ENCODE results near the gene RELL1.

RELL1 gene

DNA sequence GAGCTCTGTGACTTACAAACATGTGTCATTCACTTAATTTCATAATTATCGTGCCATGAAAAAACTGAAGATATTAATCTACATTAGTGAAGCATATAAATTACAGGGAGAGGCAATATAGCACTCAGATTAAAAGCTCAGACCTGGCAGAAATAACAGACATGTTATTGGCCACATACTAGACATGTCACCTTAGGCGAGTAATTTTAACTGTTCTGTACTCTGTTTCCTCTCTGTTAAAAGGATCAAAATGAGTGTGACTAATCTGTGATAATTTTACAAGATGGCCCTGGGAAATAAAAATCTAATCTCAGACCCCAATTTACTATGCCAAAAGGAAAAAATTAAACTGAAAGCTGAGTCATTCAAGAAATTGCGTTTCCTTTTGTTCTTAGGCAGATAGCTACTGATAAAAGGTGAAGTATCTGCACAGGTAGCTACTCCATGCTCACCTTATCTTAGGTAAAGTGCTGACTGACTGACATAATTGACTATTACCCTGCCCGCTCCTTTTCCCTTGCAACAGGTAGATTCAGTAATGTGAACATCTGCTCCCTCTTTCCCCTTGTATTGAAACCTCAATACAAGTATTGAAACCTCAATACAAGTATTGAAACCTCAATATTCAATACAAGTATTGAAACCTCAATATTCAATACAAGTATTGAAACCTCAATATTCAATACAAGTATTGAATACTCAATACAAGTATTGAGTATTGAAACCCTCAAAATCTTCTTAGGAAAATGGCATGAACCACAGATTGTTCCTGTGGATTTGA is 33.2 kb downstream of the RELL1 start:
- Histone ChIP-seq H3K36me3 (ENCODE audit: control insufficient read depth, low read length) (no peaks in the 10 kb centered on the region), H3K79me2 (ENCODE audit: control insufficient read depth, low read length) (no peaks in the 10 kb centered on the region), H3K27me3 (ENCODE audit: control insufficient read depth, low read length) (no peaks in the 10 kb centered on the region), H3K27ac (ENCODE audit: low read depth, low read length) (no peak overlapping the region), H3K4me1 (ENCODE audit: control insufficient read depth, low read length) (no peaks in the 10 kb centered on the region), H3F3A (ENCODE audit: control insufficient read depth, insufficient read depth) (no peaks in the 10 kb centered on the region), H3K4me3 (ENCODE audit: low read length) (no peak overlapping the region), H3K9me3 (ENCODE audit: control insufficient read depth, insufficient read depth, low read length) (peaks cover 4% of the 10 kb centered on the region; the same call in 1 of the 2 replicates), H3K4me2 (ENCODE audit: low read length) (no peak overlapping the region), H4K20me1 (ENCODE audit: control insufficient read depth, insufficient read depth, low read depth, low read length) (no peaks in the 10 kb centered on the region; the same call in 1 of the 2 replicates), H3K9me2 (replicated peaks; ENCODE audit: control insufficient read depth, low read length) (no peaks in the 10 kb centered on the region)
- TF ChIP-seq EZH2phosphoT487 (IDR thresholded peaks at IDR 0.05; ENCODE audit: borderline replicate concordance, low read length) = no peak
- TF ChIP-seq, protein P1, sequence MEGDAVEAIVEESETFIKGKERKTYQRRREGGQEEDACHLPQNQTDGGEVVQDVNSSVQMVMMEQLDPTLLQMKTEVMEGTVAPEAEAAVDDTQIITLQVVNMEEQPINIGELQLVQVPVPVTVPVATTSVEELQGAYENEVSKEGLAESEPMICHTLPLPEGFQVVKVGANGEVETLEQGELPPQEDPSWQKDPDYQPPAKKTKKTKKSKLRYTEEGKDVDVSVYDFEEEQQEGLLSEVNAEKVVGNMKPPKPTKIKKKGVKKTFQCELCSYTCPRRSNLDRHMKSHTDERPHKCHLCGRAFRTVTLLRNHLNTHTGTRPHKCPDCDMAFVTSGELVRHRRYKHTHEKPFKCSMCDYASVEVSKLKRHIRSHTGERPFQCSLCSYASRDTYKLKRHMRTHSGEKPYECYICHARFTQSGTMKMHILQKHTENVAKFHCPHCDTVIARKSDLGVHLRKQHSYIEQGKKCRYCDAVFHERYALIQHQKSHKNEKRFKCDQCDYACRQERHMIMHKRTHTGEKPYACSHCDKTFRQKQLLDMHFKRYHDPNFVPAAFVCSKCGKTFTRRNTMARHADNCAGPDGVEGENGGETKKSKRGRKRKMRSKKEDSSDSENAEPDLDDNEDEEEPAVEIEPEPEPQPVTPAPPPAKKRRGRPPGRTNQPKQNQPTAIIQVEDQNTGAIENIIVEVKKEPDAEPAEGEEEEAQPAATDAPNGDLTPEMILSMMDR (IDR thresholded peaks at IDR 0.05; ENCODE audit: low read depth, low read length, poor library complexity, severe bottlenecking) = no peak

DNA sequence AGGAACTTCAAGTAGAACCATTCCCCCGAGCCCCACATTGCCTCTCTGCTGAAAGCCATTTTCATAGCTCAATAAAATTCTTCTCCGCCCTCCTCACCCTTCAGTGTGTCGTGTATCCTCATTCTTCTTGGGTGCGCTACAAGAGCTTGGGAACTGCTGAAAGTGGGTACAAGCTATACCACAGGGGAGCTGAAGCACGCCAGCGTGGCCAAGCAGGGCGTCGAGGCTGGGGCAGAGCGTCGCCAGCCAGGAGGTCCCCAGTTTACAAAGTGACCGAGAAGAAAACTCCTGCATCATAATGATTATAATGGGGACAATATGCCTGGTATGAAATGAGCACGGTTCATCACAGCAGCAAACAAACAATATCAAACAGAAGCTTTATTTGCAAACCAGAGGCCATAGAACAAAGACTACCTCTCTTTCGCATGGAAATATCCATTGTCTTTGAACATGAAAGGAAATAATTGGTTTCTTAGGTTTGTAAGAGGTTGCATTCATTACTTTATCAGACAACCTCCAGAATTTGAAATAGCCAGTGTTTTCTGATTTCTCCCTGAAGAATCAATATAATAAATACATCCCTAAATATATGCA is 34.3 kb downstream of the RELL1 start:
- Histone ChIP-seq H3K27ac (ENCODE audit: low read depth, low read length) (no peak overlapping the region), H3K4me1 (ENCODE audit: control insufficient read depth, low read length) (no peaks in the 10 kb centered on the region), H3K27me3 (ENCODE audit: control insufficient read depth, low read length) (no peaks in the 10 kb centered on the region), H3F3A (ENCODE audit: control insufficient read depth, insufficient read depth) (no peaks in the 10 kb centered on the region), H3K9me3 (ENCODE audit: control insufficient read depth, insufficient read depth, low read length) (peaks cover 4% of the 10 kb centered on the region; the same call in 1 of the 2 replicates), H4K20me1 (ENCODE audit: control insufficient read depth, insufficient read depth, low read depth, low read length) (no peaks in the 10 kb centered on the region; the same call in 1 of the 2 replicates), H3K4me3 (ENCODE audit: low read length) (no peak overlapping the region), H3K36me3 (ENCODE audit: control insufficient read depth, low read length) (peaks cover 4% of the 10 kb centered on the region; the same call in 1 of the 2 replicates), H3K9me2 (replicated peaks; ENCODE audit: control insufficient read depth, low read length) (no peaks in the 10 kb centered on the region), H3K79me2 (ENCODE audit: control insufficient read depth, low read length) (no peaks in the 10 kb centered on the region), H3K4me2 (ENCODE audit: low read length) (no peak overlapping the region)
- TF ChIP-seq EZH2phosphoT487 (IDR thresholded peaks at IDR 0.05; ENCODE audit: borderline replicate concordance, low read length) = no peak
- TF ChIP-seq, protein P1 (IDR thresholded peaks at IDR 0.05; ENCODE audit: low read depth, low read length, poor library complexity, severe bottlenecking) = no peak

DNA sequence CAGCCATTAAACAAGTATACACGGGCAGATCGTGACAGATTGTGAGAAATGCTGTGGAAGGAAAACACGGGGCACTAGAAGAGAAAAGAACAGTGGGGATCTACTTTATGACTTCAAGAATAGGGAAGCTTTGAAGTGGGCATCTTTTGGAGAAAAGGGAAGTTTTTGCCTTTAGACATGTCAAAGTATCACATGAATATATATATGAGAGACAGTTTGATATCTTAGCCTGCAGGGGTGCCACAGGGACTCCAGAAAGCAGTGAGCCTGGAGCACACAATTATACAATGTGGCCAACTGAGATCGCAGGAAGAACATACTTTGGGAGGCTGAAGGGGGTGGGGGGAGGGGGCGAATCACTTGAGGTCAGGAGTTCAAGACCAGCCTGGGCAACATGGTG is 35.7 kb downstream of the RELL1 start:
- H3K4me3 ChIP-seq (ENCODE audit: low read length) = no peak overlapping the region
- no peaks in the 10 kb centered on the region for H3K27me3 ChIP-seq (ENCODE audit: control insufficient read depth, low read length)
- no peak overlapping the region for H3K4me2 ChIP-seq (ENCODE audit: low read length)
- no peaks in the 10 kb centered on the region for H3K79me2 ChIP-seq (ENCODE audit: control insufficient read depth, low read length)
- no peaks in the 10 kb centered on the region for H3K9me3 ChIP-seq (ENCODE audit: control insufficient read depth, insufficient read depth, low read length)
- no peaks in the 10 kb centered on the region; the same call in 1 of the 2 replicates for H4K20me1 ChIP-seq (ENCODE audit: control insufficient read depth, insufficient read depth, low read depth, low read length)
- H3F3A ChIP-seq (ENCODE audit: control insufficient read depth, insufficient read depth) = no peaks in the 10 kb centered on the region
- H3K4me1 ChIP-seq (ENCODE audit: control insufficient read depth, low read length) = no peaks in the 10 kb centered on the region
- H3K27ac ChIP-seq (ENCODE audit: low read depth, low read length) = no peak overlapping the region
- TF ChIP-seq, protein P1 (IDR thresholded peaks at IDR 0.05; ENCODE audit: low read depth, low read length, poor library complexity, severe bottlenecking) = no peak
- no peak for TF ChIP-seq EZH2phosphoT487 (IDR thresholded peaks at IDR 0.05; ENCODE audit: borderline replicate concordance, low read length)
- H3K36me3 ChIP-seq (ENCODE audit: control insufficient read depth, low read length) = peaks cover 8% of the 10 kb centered on the region; the same call in 1 of the 2 replicates
- no peaks in the 10 kb centered on the region for H3K9me2 ChIP-seq (replicated peaks; ENCODE audit: control insufficient read depth, low read length)
